Kidney (tissue), 14 donors: ENCODE results near the gene RPTOR. TPM values are rescaled to one million over a fixed set of nuclear protein-coding genes. Genes with fewer than 3 reads are reported as not detected.

Source experiments
- DNase-seq, 5 donors: peaks; one replicate each; pipeline ENCODE4 v3.0.0-alpha.2; 2013 to 2020
- FAIRE-seq: peaks from 2 replicates; lab custom pipeline; 2012; peaks lifted over from hg19 to GRCh38; lab: Jason Lieb, UNC
- H3K27ac ChIP-seq, 2 donors: one replicate each; pipeline ENCODE4 v1.7.0; 2013; ENCODE audit warnings: low read depth in 2 of 2, low read length in 2 of 2, inconsistent platforms in 1 of 2
- H3K27me3 ChIP-seq: one replicate; pipeline ENCODE4 v1.7.1; 2013; ENCODE audit warnings: low read length, inconsistent platforms; ENCODE audit not compliant: control insufficient read depth, insufficient read depth
- H3K36me3 ChIP-seq, 3 donors: one replicate each; pipeline versions ENCODE4 v1.7.0 to v1.7.1; 2013; ENCODE audit warnings: low read length in 3 of 3, control low read depth in 1 of 3, inconsistent platforms in 1 of 3; ENCODE audit not compliant: insufficient read depth in 3 of 3, control insufficient read depth in 2 of 3
- H3K4me1 ChIP-seq, 3 donors: one replicate each; pipeline versions ENCODE4 v1.7.0 to v1.7.1; 2013; ENCODE audit warnings: low read length in 3 of 3, inconsistent platforms in 1 of 3, low read depth in 1 of 3; ENCODE audit not compliant: control insufficient read depth in 2 of 3, insufficient read depth in 2 of 3
- H3K4me3 ChIP-seq, 3 donors: one replicate each; pipeline versions ENCODE4 v1.7.0 to v1.8.1; 2013; ENCODE audit warnings: low read length in 3 of 3, control low read depth in 1 of 3, inconsistent platforms in 1 of 3
- H3K9ac ChIP-seq, 3 donors: one replicate each; pipeline versions ENCODE4 v1.7.0 to v1.7.1; 2013; ENCODE audit warnings: low read length in 3 of 3, control low read depth in 1 of 3, inconsistent platforms in 1 of 3
- H3K9me3 ChIP-seq, 3 donors: one replicate each; pipeline versions ENCODE4 v1.7.0 to v1.7.1; 2013; ENCODE audit warnings: low read length in 3 of 3, control low read depth in 1 of 3, inconsistent platforms in 1 of 3; ENCODE audit not compliant: control insufficient read depth in 2 of 3, insufficient read depth in 1 of 3
- intact Hi-C: fragments of 100-400 bp; cut with DNase I; formaldehyde crosslinking; loops from one replicate; pipeline ENCODE4 v1.11.1; 2022
- polyA plus RNA-seq: library from polyadenylated mRNA; stranded (reverse); fragments of 350-450 nt; fragmentation: Illumina TruSeq; extraction: RNeasy Lipid Tissue Mini Kit (QIAGEN cat#74804); gene quantifications from one replicate; pipeline ENCODE4 v1.2.3, GENCODE V29; 2014; ENCODE audit warnings: low read depth, low replicate concordance; ENCODE audit not compliant: insufficient read depth
- total RNA-seq: library from RNA; stranded (reverse); fragmentation: NEBNext Ultra II Directional; extraction: Animal tissue kit (Norgen Biotek cat#: 25700); gene quantifications from one replicate; pipeline ENCODE4 v1.2.1, GENCODE V29; 2021
- TF ChIP-seq, protein P1 (sequence below): IDR thresholded peaks from 3 replicates; pipeline ENCODE4 v1.5.1; 2012; ENCODE audit warnings: mild to moderate bottlenecking, moderate library complexity, borderline replicate concordance; ENCODE audit not compliant: insufficient read depth; ENCODE audit errors: extremely low read depth
- donor health status: control.
- donor health status: control.
- donor health status: control.
- donor health status: control.
- donor health status: control.
- donor health status: DM: yes; HTN: yes; CAD: no.
- donor health status: Normal renal cell carcinoma (clear cell type).

Gene RPTOR
- total and polyA plus RNA-seq, 2 donors from 2014 or later: 5.5 to 37.6 TPM

DNA sequence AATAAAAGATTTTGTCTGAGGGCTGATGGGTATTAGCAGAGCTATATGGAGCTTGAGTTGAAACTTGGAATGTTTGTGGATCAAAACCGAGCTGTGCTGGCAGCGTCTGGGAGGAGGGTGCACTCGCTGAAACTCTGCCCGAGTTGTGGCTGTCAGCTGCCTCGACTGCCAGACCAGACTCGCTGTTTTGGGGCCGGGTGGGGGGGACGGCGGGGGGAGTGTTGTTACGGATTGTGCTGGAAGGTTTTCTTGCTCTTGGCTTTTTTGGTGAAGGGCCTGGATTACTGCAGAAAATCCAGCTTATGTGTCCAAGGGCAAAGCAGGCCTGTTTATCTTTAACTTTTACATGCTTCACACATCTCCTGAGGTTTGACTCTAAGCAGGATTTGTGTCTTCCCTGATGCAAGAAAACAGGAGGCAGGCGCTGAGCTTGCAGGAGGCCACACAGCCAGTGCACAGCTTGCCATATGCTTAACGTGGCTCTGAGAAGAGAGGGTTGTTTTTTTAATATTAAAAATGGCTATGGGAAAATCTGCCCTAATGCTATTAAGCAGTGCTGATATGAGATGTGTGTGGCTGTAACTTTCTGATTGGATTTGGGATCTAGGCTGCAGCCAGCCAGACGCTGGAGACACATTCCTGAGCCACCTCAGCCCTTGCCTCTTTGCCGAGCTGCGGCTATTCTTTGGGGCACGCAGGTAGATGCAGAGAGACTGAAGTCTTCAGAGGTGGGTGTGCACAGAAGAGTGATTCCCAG is 20.5 kb upstream of the RPTOR start:
- peaks cover 0 to 2% (median 0%) of the 10 kb centered on the region in 3 donors for H3K4me1 ChIP-seq
- DNase-seq (no peak), FAIRE-seq (no peak)
- H3K4me3 ChIP-seq: no peak overlapping the region
- H3K36me3 ChIP-seq: no peaks in the 10 kb centered on the region
- TF ChIP-seq, protein P1, sequence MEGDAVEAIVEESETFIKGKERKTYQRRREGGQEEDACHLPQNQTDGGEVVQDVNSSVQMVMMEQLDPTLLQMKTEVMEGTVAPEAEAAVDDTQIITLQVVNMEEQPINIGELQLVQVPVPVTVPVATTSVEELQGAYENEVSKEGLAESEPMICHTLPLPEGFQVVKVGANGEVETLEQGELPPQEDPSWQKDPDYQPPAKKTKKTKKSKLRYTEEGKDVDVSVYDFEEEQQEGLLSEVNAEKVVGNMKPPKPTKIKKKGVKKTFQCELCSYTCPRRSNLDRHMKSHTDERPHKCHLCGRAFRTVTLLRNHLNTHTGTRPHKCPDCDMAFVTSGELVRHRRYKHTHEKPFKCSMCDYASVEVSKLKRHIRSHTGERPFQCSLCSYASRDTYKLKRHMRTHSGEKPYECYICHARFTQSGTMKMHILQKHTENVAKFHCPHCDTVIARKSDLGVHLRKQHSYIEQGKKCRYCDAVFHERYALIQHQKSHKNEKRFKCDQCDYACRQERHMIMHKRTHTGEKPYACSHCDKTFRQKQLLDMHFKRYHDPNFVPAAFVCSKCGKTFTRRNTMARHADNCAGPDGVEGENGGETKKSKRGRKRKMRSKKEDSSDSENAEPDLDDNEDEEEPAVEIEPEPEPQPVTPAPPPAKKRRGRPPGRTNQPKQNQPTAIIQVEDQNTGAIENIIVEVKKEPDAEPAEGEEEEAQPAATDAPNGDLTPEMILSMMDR: no peak
- no peaks in the 10 kb centered on the region for H3K27me3 ChIP-seq
- H3K9me3 ChIP-seq: no peaks in the 10 kb centered on the region
- H3K9ac ChIP-seq: no peak overlapping the region
- intact Hi-C loops: no loop called here
- H3K27ac ChIP-seq: no peak overlapping the region

DNA sequence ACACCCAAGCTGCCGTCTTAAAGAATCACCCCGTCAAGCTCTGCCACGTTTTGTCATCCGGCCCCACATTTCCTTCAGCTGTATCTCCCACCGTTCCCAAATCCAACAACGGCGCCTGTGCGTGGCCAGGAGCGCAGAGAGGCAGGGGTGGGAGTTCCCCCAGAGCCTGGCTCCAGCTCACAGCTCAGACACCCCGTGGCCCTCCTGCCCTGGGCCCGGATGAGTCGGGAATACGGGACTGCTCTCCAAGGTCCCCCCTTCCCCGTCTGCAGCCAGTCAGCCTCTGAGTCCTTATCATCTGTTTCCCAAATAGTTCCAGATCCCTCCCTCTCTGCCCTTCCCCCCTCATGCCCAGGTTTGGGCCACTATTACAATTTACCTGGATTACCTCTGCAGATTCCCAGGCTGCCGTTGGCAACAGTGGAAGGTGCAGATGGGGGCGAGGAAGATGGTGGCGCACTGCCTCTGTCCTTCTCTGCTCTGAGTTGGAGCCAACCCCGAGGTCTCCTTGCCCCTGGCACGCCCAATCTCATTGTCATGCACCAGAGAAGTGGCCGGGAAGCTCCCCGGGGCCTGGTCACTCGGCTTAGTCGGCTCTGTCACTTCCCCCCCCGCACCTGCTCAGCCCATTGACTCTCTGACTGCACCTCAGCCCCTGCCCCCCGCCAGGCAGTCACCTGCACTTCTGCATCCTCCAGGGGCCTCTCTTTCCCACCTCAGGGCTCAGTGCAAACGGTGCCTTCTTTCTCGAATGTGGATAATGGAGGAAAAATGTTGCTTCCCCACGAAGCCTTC is 18.3 kb upstream of the RPTOR start:
- H3K4me1 ChIP-seq: no peaks in the 10 kb centered on the region
- TF ChIP-seq, protein P1: no peak
- H3K4me3 ChIP-seq: no peak overlapping the region
- no peaks in the 10 kb centered on the region for H3K9me3 ChIP-seq
- H3K27me3 ChIP-seq: no peaks in the 10 kb centered on the region
- intact Hi-C loops: no loop called here
- FAIRE-seq (no peak), DNase-seq (no peak)
- no peaks in the 10 kb centered on the region for H3K36me3 ChIP-seq
- no peak overlapping the region for H3K27ac ChIP-seq
- no peak overlapping the region for H3K9ac ChIP-seq

DNA sequence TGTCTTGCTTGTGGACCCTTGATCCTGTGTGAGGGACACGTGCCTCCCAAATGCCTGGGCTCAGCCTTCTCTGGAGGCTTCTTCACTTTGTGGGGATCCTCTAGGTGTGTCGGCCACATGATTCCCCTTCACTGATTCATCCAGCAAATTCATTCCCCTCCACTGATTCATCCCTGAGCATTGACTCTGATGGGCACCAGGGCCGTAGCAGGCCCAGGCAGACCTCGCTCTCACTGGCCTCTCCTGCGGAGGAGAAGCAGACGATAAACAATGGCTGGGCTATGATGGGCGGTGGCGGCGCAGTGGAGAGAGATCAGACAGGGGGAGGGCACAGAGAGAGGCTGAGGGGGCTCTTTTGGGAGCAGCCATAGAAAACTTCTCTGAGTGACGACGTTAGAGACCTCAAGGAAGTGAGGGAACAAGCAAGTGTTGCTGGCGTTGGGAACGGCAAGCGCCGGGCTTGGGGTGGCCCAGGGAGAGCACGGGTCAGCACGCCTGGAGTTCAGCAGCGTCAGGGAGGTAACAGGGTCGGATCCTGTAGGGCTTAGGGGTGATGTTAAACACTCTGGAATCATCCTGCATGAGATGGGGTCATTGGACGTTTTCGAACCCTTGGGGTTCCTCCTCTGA is 17.5 kb upstream of the RPTOR start:
- Histone ChIP-seq H3K27ac (no peak overlapping the region), H3K36me3 (no peaks in the 10 kb centered on the region), H3K9me3 (no peaks in the 10 kb centered on the region), H3K4me1 (no peaks in the 10 kb centered on the region), H3K4me3 (no peak overlapping the region), H3K9ac (no peak overlapping the region), H3K27me3 (no peaks in the 10 kb centered on the region)
- no peak for DNase-seq
- FAIRE-seq: no peak
- intact Hi-C loops: no loop called here
- TF ChIP-seq, protein P1: no peak
